HEK293 (cell line): ENCODE results near the gene GEMIN7.

Experiments used
- CTCF ChIA-PET: fragments of 350-600 bp; formaldehyde crosslinking; extraction: SDS; loops from one replicate; lab custom pipeline; 2021; ENCODE audit warnings: antibody characterized with exemption; lab: Yijun Ruan, JAX
- POLR2A ChIA-PET: fragments of 300-600 bp; formaldehyde crosslinking; extraction: SDS; loops from one replicate; lab custom pipeline; 2020; ENCODE audit warnings: antibody characterized with exemption, inconsistent platforms; lab: Yijun Ruan, JAX
- H3K27ac ChIP-seq: fragments of 200-500 bp; sonication (Bioruptor generic); 2 replicates; pipeline ENCODE4 v1.5.1; 2014; ENCODE audit warnings: low read depth, low read length, control low read depth, inconsistent platforms; ENCODE audit errors: extremely low read depth
- H3K36me3 ChIP-seq, 2 experiments: fragments of 200-500 bp in 1 of 2; sonication (Bioruptor generic) in 1 of 2; 1 replicate in 1 of 2; 2 replicates in 1 of 2; pipeline ENCODE4 v1.5.1; 2014 to 2017; ENCODE audit warnings: inconsistent platforms in 2 of 2, low read length in 2 of 2; ENCODE audit not compliant: control insufficient read depth in 2 of 2, insufficient read depth in 1 of 2
- H3K4me1 ChIP-seq: fragments of 200-500 bp; sonication (Bioruptor generic); 2 replicates; pipeline ENCODE4 v1.5.1; 2014; ENCODE audit warnings: mild to moderate bottlenecking, low read length, inconsistent platforms; ENCODE audit not compliant: control insufficient read depth, insufficient read depth
- H3K4me3 ChIP-seq: 2 replicates; pipeline ENCODE4 v1.5.1; 2011; ENCODE audit warnings: low read depth, mild to moderate bottlenecking, control low read depth, low read length, moderate library complexity
- H3K9me3 ChIP-seq: fragments of 200-500 bp; sonication (Bioruptor generic); 2 replicates; pipeline ENCODE4 v1.5.1; 2014; ENCODE audit warnings: low read depth, low read length, inconsistent platforms; ENCODE audit not compliant: control insufficient read depth, insufficient read depth
- ATF2 ChIP-seq: fragments of 450-650 bp; formaldehyde crosslinking; IDR thresholded peaks from 2 replicates; pipeline ENCODE4 v1.5.1; 2016; ENCODE audit warnings: missing biosample characterization, missing genetic modification characterization, low read depth
- CTCF ChIP-seq: fragments of 450-650 bp; formaldehyde crosslinking; IDR thresholded peaks from 2 replicates; pipeline ENCODE4 v1.5.1; 2016; ENCODE audit warnings: missing biosample characterization, missing genetic modification characterization
- IKZF3 ChIP-seq: fragments of 450-650 bp; IDR thresholded peaks from 2 replicates; pipeline ENCODE4 v1.5.0; 2018; ENCODE audit warnings: missing biosample characterization, mild to moderate bottlenecking, missing genetic modification characterization, moderate library complexity
- PBX3 ChIP-seq: sonication (generic); formaldehyde crosslinking; IDR thresholded peaks from 2 replicates; pipeline ENCODE4 v1.8.1; 2022; ENCODE audit warnings: mild to moderate bottlenecking, moderate library complexity, missing genetic modification reagents
- PRDM1 ChIP-seq: fragments of 450-650 bp; formaldehyde crosslinking; IDR thresholded peaks from 2 replicates; pipeline ENCODE4; 2016; ENCODE audit warnings: missing biosample characterization, missing genetic modification characterization
- SCRT1 ChIP-seq: fragments of 450-650 bp; formaldehyde crosslinking; IDR thresholded peaks from 2 replicates; pipeline ENCODE4 v1.5.1; 2016; ENCODE audit warnings: missing biosample characterization, missing genetic modification characterization, borderline replicate concordance
- ZBTB11 ChIP-seq: fragments of 450-650 bp; formaldehyde crosslinking; conservative IDR thresholded peaks from 2 replicates; pipeline ENCODE4 v1.5.1; 2016; ENCODE audit warnings: low read depth, missing biosample characterization, missing genetic modification characterization
- ZBTB21 ChIP-seq: fragments of 450-650 bp; formaldehyde crosslinking; IDR thresholded peaks from 2 replicates; pipeline ENCODE4 v1.5.1; 2017; ENCODE audit warnings: missing biosample characterization, missing genetic modification characterization
- ZFP37 ChIP-seq: fragments of 450-650 bp; formaldehyde crosslinking; IDR thresholded peaks from 2 replicates; pipeline ENCODE4 v1.5.1; 2016; ENCODE audit warnings: missing biosample characterization, missing genetic modification characterization
- ZNF19 ChIP-seq: fragments of 450-650 bp; formaldehyde crosslinking; IDR thresholded peaks from 2 replicates; pipeline ENCODE4; 2016; ENCODE audit warnings: missing biosample characterization, missing genetic modification characterization, low read depth
- ZNF280D ChIP-seq: fragments of 450-650 bp; formaldehyde crosslinking; IDR thresholded peaks from 2 replicates; pipeline ENCODE4 v1.5.1; 2016; ENCODE audit warnings: missing biosample characterization, missing genetic modification characterization
- ZNF354C ChIP-seq: fragments of 450-650 bp; formaldehyde crosslinking; IDR thresholded peaks from 2 replicates; pipeline ENCODE4 v1.5.1; 2016; ENCODE audit warnings: missing biosample characterization, missing genetic modification characterization, low read depth, borderline replicate concordance
- ZNF362 ChIP-seq: fragments of 450-650 bp; formaldehyde crosslinking; IDR thresholded peaks from 2 replicates; pipeline ENCODE4 v1.5.1; 2016; ENCODE audit warnings: missing biosample characterization, missing genetic modification characterization
- ZNF394 ChIP-seq: fragments of 450-650 bp; formaldehyde crosslinking; IDR thresholded peaks from 2 replicates; pipeline ENCODE4 v1.5.1; 2016; ENCODE audit warnings: missing biosample characterization, missing genetic modification characterization, mild to moderate bottlenecking, moderate library complexity, borderline replicate concordance
- ZNF488 ChIP-seq: fragments of 450-650 bp; formaldehyde crosslinking; IDR thresholded peaks from 2 replicates; pipeline ENCODE4 v1.5.1; 2016; ENCODE audit warnings: missing biosample characterization, missing genetic modification characterization
- ZNF624 ChIP-seq: fragments of 450-650 bp; formaldehyde crosslinking; IDR thresholded peaks from 2 replicates; pipeline ENCODE4 v1.5.1; 2017; ENCODE audit warnings: missing biosample characterization, missing genetic modification characterization
- ZNF670 ChIP-seq: fragments of 450-650 bp; formaldehyde crosslinking; IDR thresholded peaks from 2 replicates; pipeline ENCODE4 v1.5.1; 2016; ENCODE audit warnings: missing biosample characterization, missing genetic modification characterization, low read depth
- ZNF707 ChIP-seq: fragments of 450-650 bp; formaldehyde crosslinking; IDR thresholded peaks from 2 replicates; pipeline ENCODE4 v1.5.1; 2016; ENCODE audit warnings: missing biosample characterization, missing genetic modification characterization
- ZNF747 ChIP-seq: fragments of 450-650 bp; formaldehyde crosslinking; IDR thresholded peaks from 2 replicates; pipeline ENCODE4 v1.5.1; 2016; ENCODE audit warnings: missing biosample characterization, missing genetic modification characterization
- ZNF768 ChIP-seq: fragments of 450-650 bp; formaldehyde crosslinking; IDR thresholded peaks from 2 replicates; pipeline ENCODE4 v1.5.1; 2018; ENCODE audit warnings: missing biosample characterization, mild to moderate bottlenecking, missing genetic modification characterization
- ZNF792 ChIP-seq: fragments of 450-650 bp; formaldehyde crosslinking; IDR thresholded peaks from 2 replicates; pipeline ENCODE4 v1.5.1; 2016; ENCODE audit warnings: missing biosample characterization, missing genetic modification characterization

Gene GEMIN7

GRCh38 chr19:45041125-45041524, 37.9 kb upstream of the GEMIN7 start:
- no peak overlapping the region for H3K27ac ChIP-seq
- peaks cover 7% of the 10 kb centered on the region for H3K4me1 ChIP-seq
- POLR2A ChIA-PET, result interaction anchor here (0.7 to 1.0 kb wide), 2 partner anchors 192 to 628 kb away, joined by 3 to 6 read pairs; no protein-coding TSS in a partner anchor
- H3K36me3 ChIP-seq, result peaks cover 60 to 64% of the 10 kb centered on the region in 2 experiments
- TF ChIP-seq ZNF747 (tag by site-specific recombination) (no peak), ZNF362 (tag by site-specific recombination) (no peak), ZNF394 (no peak), PBX3 (no peak), ZNF792 (tag by site-specific recombination) (no peak), ZBTB11 (no peak), SCRT1 (tag by site-specific recombination) (no peak), ZNF19 (tag by site-specific recombination) (no peak), ZNF354C (tag by site-specific recombination) (no peak), ZNF488 (tag by site-specific recombination) (no peak), ZNF768 (no peak), ZNF707 (tag by site-specific recombination) (no peak)
- CTCF ChIA-PET, result interaction anchor here (0.8 to 9.8 kb wide), 2 partner anchors 20 to 33 kb away, joined by 4 to 65 read pairs; no protein-coding TSS in a partner anchor
- no peaks in the 10 kb centered on the region for H3K9me3 ChIP-seq
- no peak overlapping the region for H3K4me3 ChIP-seq

- H3K9me3 ChIP-seq, result no peaks in the 10 kb centered on the region
- peaks cover 64 to 78% of the 10 kb centered on the region in 2 experiments for H3K36me3 ChIP-seq
- POLR2A ChIA-PET, result interaction anchor here (0.8 to 1.1 kb wide), 2 partner anchors 17 to 136 kb away, joined by 3 read pairs; no protein-coding TSS in a partner anchor
- CTCF ChIA-PET, result interaction anchor here (0.6 to 9.8 kb wide), 6 partner anchors 12 to 1300 kb away, joined by 3 to 65 read pairs (median 3); no protein-coding TSS in a partner anchor
- no peaks in the 10 kb centered on the region for H3K4me1 ChIP-seq
- no peak overlapping the region for H3K4me3 ChIP-seq
- H3K27ac ChIP-seq, result no peak overlapping the region; the same call in none of the 2 replicates
- TF ChIP-seq ZNF670 (tag by site-specific recombination), result no peak
- no peak for TF ChIP-seq ZFP37
- no peak for TF ChIP-seq IKZF3
- no peak for TF ChIP-seq ZNF624
- TF ChIP-seq PRDM1, result no peak
- TF ChIP-seq CTCF (tag by site-specific recombination), result no peak
- TF ChIP-seq ZNF280D (tag by site-specific recombination), result no peak
- TF ChIP-seq ZBTB21 (tag by site-specific recombination), result no peak
- no peak for TF ChIP-seq ATF2
Measured at GRCh38 chr19:45045671-45046353, 33.2 kb upstream of the GEMIN7 start.
